ENCODE data around the gene POLR3K.

DNA sequence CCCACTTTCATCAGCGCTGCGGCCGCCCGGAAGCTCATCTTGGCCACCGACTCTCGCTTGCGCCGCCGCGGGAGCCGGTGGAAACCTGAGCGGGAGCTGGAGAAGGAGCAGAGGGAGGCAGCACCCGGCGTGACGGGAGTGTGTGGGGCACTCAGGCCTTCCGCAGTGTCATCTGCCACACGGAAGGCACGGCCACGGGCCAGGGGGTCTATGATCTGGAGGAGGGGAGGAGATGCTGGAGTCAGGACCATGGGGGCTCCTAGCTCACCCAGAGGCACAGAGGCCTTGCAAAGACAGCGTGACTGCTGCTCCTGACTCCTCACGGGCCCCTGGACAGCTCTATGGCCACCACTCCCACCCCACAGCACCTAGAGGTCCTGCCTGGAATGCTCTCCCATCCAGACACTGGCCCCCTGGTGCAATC lies 9.6 kb upstream of the POLR3K start:
- TF ChIP-seq, protein P1, sequence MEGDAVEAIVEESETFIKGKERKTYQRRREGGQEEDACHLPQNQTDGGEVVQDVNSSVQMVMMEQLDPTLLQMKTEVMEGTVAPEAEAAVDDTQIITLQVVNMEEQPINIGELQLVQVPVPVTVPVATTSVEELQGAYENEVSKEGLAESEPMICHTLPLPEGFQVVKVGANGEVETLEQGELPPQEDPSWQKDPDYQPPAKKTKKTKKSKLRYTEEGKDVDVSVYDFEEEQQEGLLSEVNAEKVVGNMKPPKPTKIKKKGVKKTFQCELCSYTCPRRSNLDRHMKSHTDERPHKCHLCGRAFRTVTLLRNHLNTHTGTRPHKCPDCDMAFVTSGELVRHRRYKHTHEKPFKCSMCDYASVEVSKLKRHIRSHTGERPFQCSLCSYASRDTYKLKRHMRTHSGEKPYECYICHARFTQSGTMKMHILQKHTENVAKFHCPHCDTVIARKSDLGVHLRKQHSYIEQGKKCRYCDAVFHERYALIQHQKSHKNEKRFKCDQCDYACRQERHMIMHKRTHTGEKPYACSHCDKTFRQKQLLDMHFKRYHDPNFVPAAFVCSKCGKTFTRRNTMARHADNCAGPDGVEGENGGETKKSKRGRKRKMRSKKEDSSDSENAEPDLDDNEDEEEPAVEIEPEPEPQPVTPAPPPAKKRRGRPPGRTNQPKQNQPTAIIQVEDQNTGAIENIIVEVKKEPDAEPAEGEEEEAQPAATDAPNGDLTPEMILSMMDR (conservative IDR thresholded peaks at IDR 0.05): no peak
- no peak for TF ChIP-seq EZH2 (IDR thresholded peaks at IDR 0.05; ENCODE audit: low read depth)
